K562 (cell line): Measurements from ENCODE around the gene GALNT12. TPM values are rescaled to one million over a fixed set of nuclear protein-coding genes. Genes with fewer than 3 reads are reported as not detected.

Source experiments
- CBX1 ChIP-seq: sonication (generic); IDR thresholded peaks from 2 replicates; pipeline ENCODE4 v1.6.1; 2016; ENCODE audit warnings: antibody characterized with exemption, low read depth, mild to moderate bottlenecking
- E2F1 ChIP-seq: sonication (generic); formaldehyde crosslinking; IDR thresholded peaks from 2 replicates; pipeline ENCODE4 v1.8.1; 2023; ENCODE audit warnings: mild to moderate bottlenecking, missing genetic modification reagents, moderate library complexity
- EZH2 ChIP-seq: IDR thresholded peaks from 2 replicates; pipeline ENCODE4 v1.6.1; 2012; ENCODE audit warnings: low read depth, mild to moderate bottlenecking, inconsistent platforms, low read length, borderline replicate concordance
- HBP1 ChIP-seq: fragments of 450-650 bp; formaldehyde crosslinking; IDR thresholded peaks from 2 replicates; pipeline ENCODE4 v1.4.0; 2022; ENCODE audit warnings: missing genetic modification characterization
- IRF1 ChIP-seq: sonication (generic); formaldehyde crosslinking; IDR thresholded peaks from 2 replicates; pipeline ENCODE4 v1.8.0; 2022; ENCODE audit warnings: missing genetic modification reagents, mild to moderate bottlenecking, borderline replicate concordance
- NCOA4 ChIP-seq: fragments of 450-650 bp; IDR thresholded peaks from 2 replicates; pipeline ENCODE4 v1.6.1; 2018; ENCODE audit warnings: mild to moderate bottlenecking; ENCODE audit not compliant: partially characterized antibody
- NFIC ChIP-seq: fragments of 450-650 bp; IDR thresholded peaks from 2 replicates; pipeline ENCODE4 v1.6.1; 2017; ENCODE audit warnings: mild to moderate bottlenecking, inconsistent platforms
- PML ChIP-seq: IDR thresholded peaks from 2 replicates; pipeline ENCODE4 v1.6.1; 2012; ENCODE audit warnings: low read length, inconsistent platforms
- RB1 ChIP-seq: fragments of 450-650 bp; IDR thresholded peaks from 2 replicates; pipeline ENCODE4 v1.6.1; 2017; ENCODE audit warnings: low read depth, mild to moderate bottlenecking
- SREBF2 ChIP-seq: sonication (generic); formaldehyde crosslinking; IDR thresholded peaks from 2 replicates; pipeline ENCODE4 v1.4.0; 2020; ENCODE audit warnings: mild to moderate bottlenecking, missing genetic modification reagents
- SUPT5H ChIP-seq: fragments of 450-650 bp; IDR thresholded peaks from 2 replicates; pipeline ENCODE4 v1.6.1; 2016
- TARDBP ChIP-seq: fragments of 450-650 bp; IDR thresholded peaks from 2 replicates; pipeline ENCODE4 v1.6.1; 2016
- TGIF2 ChIP-seq: sonication (generic); formaldehyde crosslinking; IDR thresholded peaks from 2 replicates; pipeline ENCODE4 v1.8.1; 2022; ENCODE audit warnings: mild to moderate bottlenecking, missing genetic modification reagents, moderate library complexity
- XRCC5 ChIP-seq: fragments of 200-400 bp; formaldehyde crosslinking; IDR thresholded peaks from 2 replicates; pipeline ENCODE4 v1.6.1; 2017; ENCODE audit warnings: low read depth, mild to moderate bottlenecking, low read length
- ZBED1 ChIP-seq: IDR thresholded peaks from 2 replicates; pipeline ENCODE4 v1.6.1; 2014
- ZNF57 ChIP-seq: fragments of 450-650 bp; formaldehyde crosslinking; IDR thresholded peaks from 2 replicates; pipeline ENCODE4 v1.4.0; 2020; ENCODE audit warnings: mild to moderate bottlenecking, moderate library complexity
- polyA plus RNA-seq, 8 experiments: library from polyadenylated mRNA; depleted of rRNA in 4 of 8; stranded (reverse) in 5 of 8; unstranded in 3 of 8; fragments of >200 nt; fragmentation: Nextera tagmentation in 2 of 8; fragmentation: Illumina TruSeq in 1 of 8; extraction: Ambion mirVana in 2 of 8; extraction: Trizol in 1 of 8; gene quantifications; 2 replicates each; pipeline versions ENCODE4 v1.2.1 to v1.2.3, GENCODE V29; 2011 to 2014; ENCODE audit warnings: inconsistent platforms in 1 of 8, missing spikeins in 1 of 8
- total RNA-seq, 7 experiments: library from RNA; depleted of rRNA in 6 of 7; stranded (reverse); fragments of >200 nt in 6 of 7; fragmentation: Illumina TruSeq in 2 of 7; extraction: Trizol in 2 of 7; gene quantifications; 2 replicates each; pipeline versions ENCODE4 v1.2.1 to v1.2.3, GENCODE V29; 2011 to 2021; ENCODE audit warnings: low replicate concordance in 1 of 7
- TF ChIP-seq, protein P1 (sequence below): fragments of 450-650 bp; IDR thresholded peaks from 2 replicates; pipeline ENCODE4 v1.6.1; 2016; ENCODE audit warnings: borderline replicate concordance
- TF ChIP-seq, protein P2 (sequence below): sonication (generic); formaldehyde crosslinking; IDR thresholded peaks from 2 replicates; pipeline ENCODE4 v1.8.1; 2023; ENCODE audit warnings: missing genetic modification reagents, mild to moderate bottlenecking, borderline replicate concordance

The GALNT12 gene
- total and polyA plus RNA-seq, 9 of the 15 experiments (the other 6 are each of a cell fraction or from before 2014, with no cell fraction given), result 29.7 to 82.9 (median 44.2) TPM

GRCh38 chr9:98789483-98790133 lies 17.9 kb upstream of the GALNT12 start (continued):
- TF ChIP-seq, protein P1, sequence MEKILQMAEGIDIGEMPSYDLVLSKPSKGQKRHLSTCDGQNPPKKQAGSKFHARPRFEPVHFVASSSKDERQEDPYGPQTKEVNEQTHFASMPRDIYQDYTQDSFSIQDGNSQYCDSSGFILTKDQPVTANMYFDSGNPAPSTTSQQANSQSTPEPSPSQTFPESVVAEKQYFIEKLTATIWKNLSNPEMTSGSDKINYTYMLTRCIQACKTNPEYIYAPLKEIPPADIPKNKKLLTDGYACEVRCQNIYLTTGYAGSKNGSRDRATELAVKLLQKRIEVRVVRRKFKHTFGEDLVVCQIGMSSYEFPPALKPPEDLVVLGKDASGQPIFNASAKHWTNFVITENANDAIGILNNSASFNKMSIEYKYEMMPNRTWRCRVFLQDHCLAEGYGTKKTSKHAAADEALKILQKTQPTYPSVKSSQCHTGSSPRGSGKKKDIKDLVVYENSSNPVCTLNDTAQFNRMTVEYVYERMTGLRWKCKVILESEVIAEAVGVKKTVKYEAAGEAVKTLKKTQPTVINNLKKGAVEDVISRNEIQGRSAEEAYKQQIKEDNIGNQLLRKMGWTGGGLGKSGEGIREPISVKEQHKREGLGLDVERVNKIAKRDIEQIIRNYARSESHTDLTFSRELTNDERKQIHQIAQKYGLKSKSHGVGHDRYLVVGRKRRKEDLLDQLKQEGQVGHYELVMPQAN, result no peak
- TF ChIP-seq EZH2 (no peak), IRF1 (CRISPR knock-in tag) (no peak), ZBED1 (0 out of 2 replicates have a peak, but pooled peaks have one; percentile 46), CBX1 (no peak; the same call in 1 of the 2 replicates), NFIC (peak; percentile 48), NCOA4 (no peak), SREBF2 (CRISPR knock-in tag) (no peak), TARDBP (no peak), PML (peak; percentile 83), ZNF57 (CRISPR knock-in tag) (no peak), HBP1 (CRISPR knock-in tag) (no peak), TGIF2 (CRISPR knock-in tag) (no peak), XRCC5 (no peak), SUPT5H (0 out of 2 replicates have a peak, but pooled peaks have one; percentile 41), RB1 (no peak), E2F1 (CRISPR knock-in tag) (no peak)
- TF ChIP-seq, protein P2, sequence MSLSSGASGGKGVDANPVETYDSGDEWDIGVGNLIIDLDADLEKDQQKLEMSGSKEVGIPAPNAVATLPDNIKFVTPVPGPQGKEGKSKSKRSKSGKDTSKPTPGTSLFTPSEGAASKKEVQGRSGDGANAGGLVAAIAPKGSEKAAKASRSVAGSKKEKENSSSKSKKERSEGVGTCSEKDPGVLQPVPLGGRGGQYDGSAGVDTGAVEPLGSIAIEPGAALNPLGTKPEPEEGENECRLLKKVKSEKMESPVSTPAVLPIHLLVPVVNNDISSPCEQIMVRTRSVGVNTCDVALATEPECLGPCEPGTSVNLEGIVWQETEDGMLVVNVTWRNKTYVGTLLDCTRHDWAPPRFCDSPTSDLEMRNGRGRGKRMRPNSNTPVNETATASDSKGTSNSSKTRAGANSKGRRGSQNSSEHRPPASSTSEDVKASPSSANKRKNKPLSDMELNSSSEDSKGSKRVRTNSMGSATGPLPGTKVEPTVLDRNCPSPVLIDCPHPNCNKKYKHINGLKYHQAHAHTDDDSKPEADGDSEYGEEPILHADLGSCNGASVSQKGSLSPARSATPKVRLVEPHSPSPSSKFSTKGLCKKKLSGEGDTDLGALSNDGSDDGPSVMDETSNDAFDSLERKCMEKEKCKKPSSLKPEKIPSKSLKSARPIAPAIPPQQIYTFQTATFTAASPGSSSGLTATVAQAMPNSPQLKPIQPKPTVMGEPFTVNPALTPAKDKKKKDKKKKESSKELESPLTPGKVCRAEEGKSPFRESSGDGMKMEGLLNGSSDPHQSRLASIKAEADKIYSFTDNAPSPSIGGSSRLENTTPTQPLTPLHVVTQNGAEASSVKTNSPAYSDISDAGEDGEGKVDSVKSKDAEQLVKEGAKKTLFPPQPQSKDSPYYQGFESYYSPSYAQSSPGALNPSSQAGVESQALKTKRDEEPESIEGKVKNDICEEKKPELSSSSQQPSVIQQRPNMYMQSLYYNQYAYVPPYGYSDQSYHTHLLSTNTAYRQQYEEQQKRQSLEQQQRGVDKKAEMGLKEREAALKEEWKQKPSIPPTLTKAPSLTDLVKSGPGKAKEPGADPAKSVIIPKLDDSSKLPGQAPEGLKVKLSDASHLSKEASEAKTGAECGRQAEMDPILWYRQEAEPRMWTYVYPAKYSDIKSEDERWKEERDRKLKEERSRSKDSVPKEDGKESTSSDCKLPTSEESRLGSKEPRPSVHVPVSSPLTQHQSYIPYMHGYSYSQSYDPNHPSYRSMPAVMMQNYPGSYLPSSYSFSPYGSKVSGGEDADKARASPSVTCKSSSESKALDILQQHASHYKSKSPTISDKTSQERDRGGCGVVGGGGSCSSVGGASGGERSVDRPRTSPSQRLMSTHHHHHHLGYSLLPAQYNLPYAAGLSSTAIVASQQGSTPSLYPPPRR (CRISPR knock-in tag), result no peak
